ENCODE measurements around the gene DOCK3.
"Not testable (repeated sequence)": the region's sequence is repeated elsewhere in the genome, so short reads cannot be mapped to it uniquely, and the experiment has no call there.

Gene DOCK3

DNA sequence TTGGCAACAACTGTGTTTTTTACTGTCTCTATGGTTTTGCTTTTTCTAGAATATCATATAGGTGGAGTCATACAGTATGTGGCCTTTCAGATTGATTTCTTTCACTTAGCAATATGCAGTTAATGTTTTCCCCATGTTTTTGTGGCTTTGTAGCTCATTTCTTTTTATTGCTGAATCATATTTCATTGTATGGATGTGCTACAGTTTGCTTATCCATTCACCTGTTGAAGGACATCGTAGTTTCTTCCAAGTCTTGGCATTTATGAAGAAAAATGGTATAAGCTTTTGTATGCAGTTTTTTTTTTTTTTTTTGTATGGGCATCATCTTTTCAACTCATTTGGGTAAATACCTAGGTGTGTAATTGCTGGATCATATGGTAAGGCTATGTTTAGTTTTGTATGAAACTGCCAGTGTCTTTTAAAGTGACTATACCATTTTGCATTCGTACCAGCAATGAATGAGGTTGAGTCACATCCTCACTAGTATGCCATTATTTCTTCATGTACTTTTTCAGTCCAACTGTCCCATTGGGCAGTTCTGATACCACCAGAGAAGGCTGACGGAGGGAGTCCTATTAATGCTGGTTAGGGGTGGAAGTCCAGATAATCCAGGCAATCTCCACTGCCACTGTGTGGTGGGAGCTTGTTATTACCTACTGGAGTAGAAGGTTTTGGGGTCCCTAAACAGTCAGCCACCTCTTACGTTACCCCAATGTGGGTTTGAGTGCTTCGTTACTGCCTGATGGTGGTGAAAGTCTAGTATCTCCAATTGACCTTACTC is 210.5 kb downstream of the DOCK3 start:
- DNase-seq (ENCODE audit: low spot score): peak; percentile 17

DNA sequence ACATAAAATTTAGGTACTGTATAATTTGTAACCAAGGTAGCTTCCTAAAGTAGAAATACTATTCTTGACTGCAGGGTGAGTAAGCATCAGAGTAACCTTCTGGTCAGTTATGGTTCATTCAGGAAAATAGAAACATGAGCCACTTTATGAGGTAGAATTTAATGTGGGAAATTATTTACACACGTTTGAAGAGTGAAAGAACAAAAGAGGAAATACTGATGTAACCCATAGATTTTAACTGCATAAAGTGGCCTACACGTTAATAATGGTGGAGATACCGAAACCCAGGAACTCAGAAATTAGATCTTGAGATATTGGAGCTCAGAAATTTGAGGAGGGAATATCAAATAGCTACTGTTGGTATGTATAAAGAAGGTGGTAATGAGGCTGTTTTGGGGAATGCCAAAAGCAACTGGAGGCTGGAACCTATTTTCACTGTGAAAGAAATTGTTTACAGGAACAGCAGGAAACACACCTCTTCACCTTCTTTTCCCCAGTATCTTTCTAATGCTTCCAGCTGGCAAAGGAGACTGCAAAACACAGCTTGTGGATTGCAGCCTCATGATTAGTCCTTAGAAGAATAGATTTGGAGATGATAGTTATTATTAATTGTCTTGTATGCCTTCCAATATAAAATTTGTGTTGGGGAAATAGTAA is 216.1 kb downstream of the DOCK3 start:
- DNase-seq (ENCODE audit: low spot score): no peak

DNA sequence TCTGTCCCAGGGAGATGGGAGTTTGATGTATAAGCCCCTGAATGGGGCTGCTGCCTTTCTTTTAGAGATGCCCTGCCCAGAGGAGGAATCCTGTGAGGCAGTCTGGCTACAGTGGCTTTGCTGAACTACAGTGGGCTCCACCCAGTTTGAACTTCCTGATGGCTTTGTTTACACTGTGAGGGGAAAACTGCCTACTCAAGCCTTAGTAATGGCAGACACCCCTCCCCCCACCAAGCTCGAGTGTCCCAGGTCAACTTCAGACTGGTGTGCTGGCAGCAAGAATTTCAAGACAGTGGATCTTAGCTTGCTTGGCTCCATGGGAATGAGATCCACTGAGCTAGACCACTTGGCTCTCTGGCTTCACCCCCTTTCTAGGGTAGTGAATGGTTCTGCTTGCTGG is 226.4 kb downstream of the DOCK3 start:
- DNase-seq (ENCODE audit: low spot score): peak; percentile 9

DNA sequence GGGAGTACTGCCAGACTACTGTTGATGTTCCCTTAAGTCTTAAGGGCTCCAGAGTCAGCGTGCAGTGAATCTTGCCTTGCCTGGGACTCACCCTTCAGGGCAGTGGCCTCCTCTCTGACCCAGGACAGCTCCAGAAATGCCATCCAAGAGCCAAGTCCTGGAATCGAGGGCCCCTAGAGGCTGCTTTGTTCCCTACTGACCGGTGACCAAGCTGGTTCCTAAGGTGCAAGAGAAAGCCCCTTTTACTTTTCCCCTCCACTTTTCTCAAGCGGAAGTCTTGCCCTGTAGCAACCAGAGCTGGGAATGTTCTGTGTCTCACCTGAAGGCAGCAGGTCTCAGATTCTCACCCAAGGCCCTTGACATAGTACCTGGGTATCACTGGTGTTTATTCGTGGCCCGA is 238.0 kb downstream of the DOCK3 start:
- no peak for DNase-seq (ENCODE audit: low spot score)

DNA sequence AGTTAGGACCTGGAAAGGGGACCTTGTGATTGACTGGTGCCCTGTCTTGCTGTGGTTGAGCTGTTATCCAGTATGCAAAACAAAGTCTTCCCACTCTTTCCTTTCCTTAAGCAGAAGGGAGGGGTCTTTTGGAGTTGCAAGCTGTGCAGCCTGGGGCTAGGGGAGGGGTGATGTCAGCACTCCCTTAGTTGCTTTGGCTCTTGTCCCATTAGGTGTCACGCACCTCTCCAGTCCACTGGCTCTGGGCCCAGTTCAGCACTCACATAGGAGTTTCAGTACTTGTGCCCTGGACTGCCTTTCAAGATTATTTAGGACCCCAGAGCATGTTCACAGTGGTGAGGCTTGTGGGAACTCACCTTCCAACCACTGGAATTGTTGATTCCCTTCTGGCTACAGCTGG is 238.5 kb downstream of the DOCK3 start:
- DNase-seq (ENCODE audit: low spot score): no peak

DNA sequence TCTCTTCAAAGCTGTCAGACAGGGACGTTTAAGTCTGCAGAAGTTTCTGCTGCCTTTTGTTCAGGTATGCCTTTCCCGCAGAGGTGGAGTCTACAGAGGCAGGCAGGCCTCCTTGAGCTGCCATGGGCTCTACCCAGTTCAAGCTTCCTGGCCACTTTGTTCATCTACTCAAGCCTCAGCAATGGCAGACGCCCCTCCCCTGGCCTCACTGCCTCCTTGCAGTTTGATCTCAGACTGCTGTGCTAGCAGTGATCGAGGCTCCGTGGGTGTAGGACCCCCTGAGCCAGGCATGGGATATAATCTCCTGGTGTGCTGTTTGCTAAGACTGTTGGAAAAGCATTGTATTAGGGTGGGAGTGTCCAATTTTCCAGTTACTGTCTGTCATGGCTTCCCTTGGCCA is 247.3 kb downstream of the DOCK3 start:
- DNase-seq (ENCODE audit: low spot score): not testable (repeated sequence)

DNA sequence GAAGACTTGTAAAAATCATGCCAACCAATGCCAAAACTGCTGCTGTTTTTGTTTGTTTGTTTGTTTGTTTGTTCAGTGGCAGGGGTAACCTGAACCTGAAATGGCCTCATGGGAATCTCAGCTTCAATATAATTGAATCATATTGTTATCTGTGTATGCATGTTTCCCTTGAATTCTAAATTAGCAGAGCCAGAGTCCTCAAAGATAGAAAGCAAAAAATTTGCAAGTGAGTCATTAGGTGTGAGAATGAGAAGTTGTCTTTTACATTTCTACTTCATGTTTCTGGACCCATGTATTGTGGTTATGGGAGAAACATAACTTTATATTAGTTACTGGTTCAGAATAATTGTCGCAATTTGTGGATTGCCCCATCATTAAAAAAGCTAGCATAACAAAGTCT is 249.2 kb downstream of the DOCK3 start:
- no peak for DNase-seq (ENCODE audit: low spot score)

DNA sequence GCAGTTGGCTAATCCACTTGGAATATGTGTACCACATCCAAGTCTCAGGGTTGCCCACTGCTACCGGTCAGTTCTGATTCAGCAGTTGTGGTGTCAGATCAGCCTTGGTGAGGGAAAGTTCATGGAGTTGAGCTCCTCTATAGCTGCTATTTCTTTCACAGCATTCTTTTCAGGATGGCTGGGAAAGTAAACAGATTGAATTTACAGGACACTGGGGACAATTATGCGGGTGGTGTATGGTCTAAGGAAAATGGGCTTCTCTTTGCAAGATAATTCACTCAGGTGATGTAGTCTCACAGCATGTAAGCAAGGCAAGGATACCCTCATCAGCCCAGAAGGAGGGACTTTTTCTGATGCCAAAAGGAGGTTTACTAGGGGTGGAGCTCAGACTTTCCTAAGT is 249.9 kb downstream of the DOCK3 start:
- DNase-seq (ENCODE audit: low spot score): no peak

DNA sequence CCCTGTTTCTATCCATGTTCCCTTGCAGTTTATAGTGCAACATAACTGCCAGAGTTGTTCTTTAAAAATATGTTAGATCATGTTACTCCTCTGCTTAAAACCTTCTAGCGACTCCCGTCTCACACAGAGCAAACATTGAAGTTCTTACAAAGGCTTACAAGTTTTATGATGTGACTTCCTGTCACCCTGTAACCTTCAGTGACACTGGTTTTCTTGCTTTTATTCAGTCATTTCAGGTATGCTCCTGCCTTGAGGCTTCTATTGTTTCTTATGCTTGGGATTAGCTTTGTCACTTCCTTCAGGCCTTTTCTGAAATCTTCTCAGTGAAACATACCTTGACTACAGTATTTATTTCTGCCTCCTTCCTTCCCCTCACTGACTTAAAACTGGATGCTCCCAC is 252.1 kb downstream of the DOCK3 start:
- no peak for DNase-seq (ENCODE audit: low spot score)

DNA sequence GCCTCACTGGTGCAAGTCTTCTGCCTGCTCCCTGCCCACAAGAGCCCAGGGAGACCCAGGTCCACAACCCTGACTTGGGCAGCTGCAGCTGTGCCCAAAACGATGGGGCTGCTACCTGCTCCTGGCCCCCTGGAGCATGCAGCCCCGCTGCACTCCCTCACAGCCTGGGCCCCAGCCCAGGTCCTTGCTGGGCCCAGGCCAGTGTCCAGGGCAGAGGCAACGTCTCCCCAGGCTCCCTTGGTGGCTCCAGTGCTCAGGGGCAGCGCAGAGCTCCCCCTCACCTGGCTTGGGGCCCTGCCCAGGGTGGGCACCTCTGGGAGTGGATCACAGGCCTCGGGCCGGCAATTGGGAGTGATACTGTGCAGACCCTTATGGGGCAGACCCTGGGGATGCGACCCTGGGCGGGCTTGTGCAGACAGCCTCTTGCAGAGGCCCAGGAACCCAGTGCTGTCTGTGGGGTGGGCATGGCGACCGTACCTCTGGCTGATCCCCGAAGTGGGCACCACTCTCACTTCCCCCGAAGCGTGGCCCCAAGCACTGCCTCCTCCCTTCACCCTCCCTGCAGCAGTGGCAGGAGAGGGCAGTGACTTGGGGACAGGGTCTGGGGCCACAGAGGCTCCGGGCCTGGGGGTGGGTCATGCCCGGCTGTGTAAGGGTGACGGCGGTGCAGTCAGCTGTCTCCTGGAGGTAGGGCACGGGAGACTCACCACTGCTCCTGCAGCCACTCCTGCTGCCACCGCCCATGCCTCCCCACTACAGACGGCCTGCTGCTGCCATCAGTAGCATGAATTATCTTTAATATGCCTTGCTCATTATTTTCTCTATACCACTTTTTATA is 255.9 kb downstream of the DOCK3 start:
- no peak for DNase-seq (ENCODE audit: low spot score)

DNA sequence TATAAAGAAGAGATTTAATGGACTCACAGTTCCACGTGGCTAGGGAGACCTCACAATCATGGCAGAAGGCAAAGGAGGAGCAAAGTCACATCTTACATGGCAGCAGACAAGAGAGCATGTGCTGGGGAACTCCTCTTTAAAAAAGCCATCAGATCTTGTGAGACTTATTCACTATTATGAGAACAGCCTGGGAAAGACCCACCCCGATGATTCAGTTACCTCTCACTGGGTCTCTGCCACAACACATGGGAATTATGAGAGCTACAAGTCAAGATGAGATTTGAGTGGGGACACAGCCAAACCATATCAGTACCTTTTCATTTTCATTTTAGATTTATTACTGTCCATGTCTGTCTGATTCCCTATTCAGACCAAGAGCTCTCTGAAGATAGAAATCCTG is 258.2 kb downstream of the DOCK3 start:
- not testable (repeated sequence) for DNase-seq (ENCODE audit: low spot score)

DNA sequence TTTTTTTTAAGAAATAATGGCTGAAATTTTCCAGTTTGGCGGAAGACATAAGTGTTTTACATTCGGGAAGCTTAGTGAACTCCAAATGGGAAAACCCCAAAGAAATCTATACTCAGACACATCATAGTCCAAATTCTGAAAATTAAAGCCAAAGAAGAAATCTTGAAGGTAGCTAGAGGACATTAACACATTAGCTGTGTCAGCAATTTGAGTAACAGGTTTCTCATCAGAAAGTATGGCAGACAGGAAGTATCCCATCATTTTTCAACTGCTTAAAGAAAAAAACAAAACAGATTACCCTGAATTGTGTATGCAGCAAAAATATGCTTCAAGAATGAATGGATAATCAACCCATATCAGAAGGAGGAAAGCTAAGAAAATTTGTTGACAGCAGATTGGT is 261.7 kb downstream of the DOCK3 start:
- DNase-seq (ENCODE audit: low spot score): no peak

DNA sequence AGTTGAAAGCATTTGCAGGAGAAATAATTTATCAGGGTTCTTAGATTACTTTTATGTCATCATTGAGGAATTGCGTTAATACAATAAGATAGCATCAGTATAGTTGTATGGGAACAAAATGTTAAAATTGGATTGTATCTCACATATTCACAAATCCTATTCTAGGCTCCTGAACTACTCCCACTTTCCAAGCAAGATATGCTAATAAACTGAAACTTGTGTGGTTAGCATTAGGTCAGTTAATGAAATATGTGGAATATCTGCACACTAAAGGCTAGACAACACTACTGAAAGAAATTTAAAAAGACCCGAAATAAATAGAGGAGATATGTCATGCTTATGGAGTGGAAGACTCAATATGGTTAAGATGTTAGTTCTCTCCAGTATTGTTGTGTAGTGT is 272.7 kb downstream of the DOCK3 start:
- no peak for DNase-seq (ENCODE audit: low spot score)

DNA sequence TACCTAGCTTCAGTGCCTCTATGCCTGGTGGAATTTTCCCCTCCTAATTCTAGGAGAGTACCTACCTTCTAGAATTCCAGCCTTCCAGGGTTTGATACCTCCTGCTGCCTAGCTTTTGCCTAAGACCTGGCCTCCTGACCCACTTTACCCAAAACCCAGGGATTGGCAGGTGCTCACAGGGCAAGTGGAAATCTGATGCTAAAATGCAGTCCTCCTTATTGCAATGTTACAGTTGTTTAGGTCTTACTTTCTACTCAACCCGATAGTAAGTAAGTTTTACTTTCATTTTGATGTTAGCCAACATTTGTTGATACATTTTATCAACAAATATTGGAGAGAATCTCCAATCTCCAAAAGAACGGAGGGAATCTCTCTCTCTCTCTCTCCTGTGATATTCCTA is 275.9 kb downstream of the DOCK3 start:
- no peak for DNase-seq (ENCODE audit: low spot score)

DNA sequence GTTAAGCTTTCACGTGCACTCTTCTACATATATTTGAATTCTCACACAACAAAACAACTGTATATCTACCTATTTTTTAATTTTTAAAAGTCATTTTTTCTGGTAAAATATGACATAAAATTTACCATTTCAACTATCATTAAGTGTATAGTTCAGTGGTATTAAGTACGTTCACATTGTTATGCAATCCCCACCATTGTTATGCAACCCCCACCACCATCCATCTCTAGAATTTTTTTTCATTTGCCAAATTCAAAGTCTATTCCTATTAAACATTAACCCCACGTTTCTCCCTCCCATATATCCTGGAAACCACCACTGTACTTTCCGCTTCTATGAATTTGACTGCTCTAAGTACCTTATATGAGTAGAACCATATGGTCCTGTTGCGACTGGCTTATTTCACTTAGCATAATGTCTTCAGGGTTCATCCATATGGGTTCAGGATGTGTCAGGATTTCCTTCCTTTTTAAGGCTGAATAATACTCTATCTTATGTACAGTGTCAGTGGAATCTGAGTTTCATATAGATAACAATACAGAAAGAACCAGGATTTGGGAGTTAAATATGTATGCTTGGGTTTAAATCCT is 279.2 kb downstream of the DOCK3 start:
- DNase-seq (ENCODE audit: low spot score): no peak

DNA sequence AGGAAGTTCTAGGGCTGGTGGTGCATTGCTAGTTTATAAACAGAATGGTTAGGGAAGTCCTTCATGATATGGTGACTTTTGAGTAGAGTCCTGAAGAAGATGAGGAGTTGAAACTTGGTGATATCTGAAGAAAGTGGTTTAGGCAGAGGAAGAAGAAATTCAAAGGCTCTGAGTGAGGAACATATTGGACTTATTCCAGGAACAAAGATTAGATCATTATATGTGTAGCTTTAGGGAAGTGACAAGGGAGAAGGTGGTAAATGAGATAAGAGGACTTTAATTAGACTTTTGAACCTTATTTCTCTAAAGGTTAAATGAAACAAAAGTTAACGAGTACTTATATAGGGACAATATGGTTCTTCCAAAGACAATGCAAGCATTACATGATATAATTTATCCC is 286.7 kb downstream of the DOCK3 start:
- DNase-seq (ENCODE audit: low spot score): no peak

DNA sequence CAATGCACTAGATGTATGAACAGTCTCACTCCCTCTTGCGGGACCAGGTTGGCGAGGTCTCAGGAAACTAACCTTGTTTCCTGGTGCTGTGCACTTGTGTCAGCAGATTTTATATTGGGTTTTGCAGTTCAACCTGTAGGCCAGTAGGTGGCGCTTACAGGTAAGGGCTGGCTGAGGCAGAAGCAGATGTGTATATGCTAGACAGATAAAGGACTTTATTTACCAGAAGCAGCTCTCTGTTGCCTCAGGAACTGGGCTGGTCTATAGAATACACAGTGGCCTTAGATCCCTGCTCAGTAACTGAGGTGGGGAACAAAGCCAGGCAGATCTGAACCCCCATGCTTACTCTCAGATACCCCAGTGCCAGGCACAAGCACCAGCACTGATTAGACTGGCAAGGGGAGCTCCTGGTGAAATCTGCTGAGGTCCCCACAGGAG is 296.8 kb downstream of the DOCK3 start:
- DNase-seq (ENCODE audit: low spot score): peak; percentile 80

DNA sequence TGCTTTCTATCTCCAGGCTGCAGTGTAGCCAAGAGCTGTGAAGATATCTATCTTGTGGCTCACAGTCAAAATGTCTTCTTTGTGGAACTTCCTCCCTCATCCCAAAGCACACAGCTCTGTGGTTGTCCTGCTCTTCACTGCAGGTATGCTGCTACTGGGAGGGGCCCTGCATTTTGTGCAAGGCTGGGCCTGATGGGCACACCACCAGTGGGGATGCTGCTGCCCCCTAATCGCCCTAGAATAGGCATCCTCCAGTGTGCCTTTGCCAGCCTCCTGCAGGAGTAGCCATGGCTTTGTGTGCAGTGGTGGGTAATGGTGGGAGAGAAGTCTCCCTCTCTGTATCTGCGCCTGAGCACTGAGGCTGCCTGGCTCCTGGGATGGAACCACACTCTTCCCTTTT is 297.3 kb downstream of the DOCK3 start:
- no peak for DNase-seq (ENCODE audit: low spot score)

DNA sequence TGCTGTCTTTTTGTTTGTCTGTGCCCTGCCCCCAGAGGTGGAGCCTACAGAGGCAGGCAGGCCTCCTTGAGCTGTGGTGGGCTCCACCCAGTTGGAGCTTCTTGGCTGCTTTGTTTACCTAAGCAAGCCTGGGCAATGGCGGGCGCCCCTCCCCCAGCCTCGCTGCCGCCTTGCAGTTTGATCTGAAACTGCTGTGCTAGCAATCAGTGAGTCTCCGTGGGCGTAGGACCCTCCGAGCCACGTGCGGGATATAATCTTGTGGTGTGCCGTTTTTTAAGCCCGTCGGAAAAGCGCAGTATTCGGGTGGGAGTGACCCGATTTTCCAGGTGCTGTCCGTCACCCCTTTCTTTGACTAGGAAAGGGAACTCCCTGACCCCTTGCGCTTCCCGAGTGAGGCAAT is 303.9 kb downstream of the DOCK3 start:
- DNase-seq (ENCODE audit: low spot score): not testable (repeated sequence)

DNA sequence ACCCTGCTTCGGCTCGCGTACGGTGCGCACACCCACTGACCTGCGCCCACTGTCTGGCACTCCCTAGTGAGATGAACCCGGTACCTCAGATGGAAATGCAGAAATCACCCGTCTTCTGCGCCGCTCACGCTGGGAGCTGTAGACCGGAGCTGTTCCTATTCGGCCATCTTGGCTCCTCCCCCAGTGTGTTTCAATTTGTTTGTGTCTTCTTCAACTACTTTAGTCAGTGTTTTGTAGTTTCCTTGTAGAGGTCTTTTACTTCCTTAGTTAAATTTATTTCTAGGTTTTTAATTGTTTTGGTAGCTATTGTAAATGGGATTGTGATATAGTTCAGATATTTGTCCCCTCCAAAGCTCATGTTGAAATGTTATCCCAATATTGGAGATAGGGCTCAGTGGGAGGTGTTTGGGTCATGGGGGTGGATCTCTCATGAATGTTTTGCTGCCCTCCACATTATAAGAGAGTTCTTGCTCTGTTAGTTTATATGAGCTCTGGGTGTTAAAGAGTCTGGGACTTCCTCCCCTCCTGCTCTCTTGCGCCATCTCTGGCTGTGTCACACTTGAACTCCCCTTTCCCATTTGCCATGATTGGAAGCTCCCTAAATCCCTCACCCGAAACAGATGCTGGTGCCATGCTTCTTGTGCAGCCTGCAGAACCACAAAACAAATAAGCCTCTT is 304.4 kb downstream of the DOCK3 start:
- no peak for DNase-seq (ENCODE audit: low spot score)

DNA sequence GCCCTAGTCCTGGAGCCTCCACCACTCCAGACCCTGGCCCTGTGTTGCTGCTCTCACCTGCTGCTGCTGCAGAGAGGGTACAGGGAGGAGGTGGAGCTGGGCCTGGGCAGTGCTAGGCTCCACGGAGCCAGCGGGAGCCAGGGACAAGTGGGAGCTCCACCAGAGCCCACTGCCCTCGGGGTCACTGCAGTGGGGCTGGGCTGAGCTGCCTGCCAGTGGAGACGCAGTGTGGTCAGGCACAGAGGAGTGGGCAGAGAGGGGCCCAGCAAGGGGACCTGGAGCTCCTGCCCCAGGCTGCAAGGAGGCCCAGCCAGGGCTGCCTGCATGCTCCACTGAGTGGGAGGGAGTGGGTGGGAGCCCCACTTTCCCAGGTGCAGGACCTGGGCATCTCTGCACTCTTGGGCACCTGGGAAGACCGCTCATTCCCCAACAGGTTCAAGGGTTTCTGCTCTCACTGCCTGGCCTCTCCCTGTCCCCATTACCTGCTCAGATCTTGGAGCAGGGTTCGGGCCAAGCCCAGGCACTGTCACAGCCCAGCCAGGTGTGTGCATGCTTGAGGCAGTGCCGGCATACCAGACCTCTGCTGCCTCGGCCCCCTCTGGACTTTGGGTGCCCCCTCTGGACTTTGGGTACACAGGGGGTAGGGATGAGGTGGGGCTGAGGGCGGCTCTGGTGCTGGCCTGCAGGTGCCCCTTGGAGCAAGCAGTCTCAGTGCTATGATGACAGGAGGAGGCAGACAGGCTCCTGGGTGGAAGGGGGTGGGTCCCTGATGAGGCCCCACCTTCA is 308.0 kb downstream of the DOCK3 start:
- no peak for DNase-seq (ENCODE audit: low spot score)
